Activated CD4-positive, alpha-beta T cell treated with anti-CD3 and anti-CD28 coated beads, Interleukin-2, amount 10 ng/mL, durations not matched to agents 24 days and 14 days (primary cell): Measurements from ENCODE around the gene CDK1. TPM values are rescaled to one million over a fixed set of nuclear protein-coding genes. Genes with fewer than 3 reads are reported as not detected.

Experiments
- DNase-seq: peaks from one replicate; pipeline ENCODE4 v3.0.0; 2022
- H3K27ac Mint-ChIP-seq: one replicate; pipeline ENCODE4 v1.8.0; 2022; ENCODE audit warnings: mild to moderate bottlenecking, mixed read lengths
- H3K27me3 Mint-ChIP-seq: one replicate; pipeline ENCODE4 v1.8.0; 2022; ENCODE audit warnings: mixed read lengths
- H3K36me3 Mint-ChIP-seq: one replicate; pipeline ENCODE4 v1.8.0; 2022; ENCODE audit warnings: low read depth, mild to moderate bottlenecking, mixed read lengths
- H3K4me1 Mint-ChIP-seq: one replicate; pipeline ENCODE4 v1.8.0; 2021; ENCODE audit warnings: mixed read lengths
- H3K4me3 Mint-ChIP-seq: one replicate; pipeline ENCODE4 v1.8.0; 2022; ENCODE audit warnings: mild to moderate bottlenecking, moderate library complexity, mixed read lengths
- H3K9me3 Mint-ChIP-seq: one replicate; pipeline ENCODE4 v1.8.0; 2021; ENCODE audit warnings: mixed read lengths
- intact Hi-C: fragments of 100-400 bp; cut with micrococcal nuclease; formaldehyde crosslinking; loops from one replicate; pipeline ENCODE4 v1.15.1; 2023
- total RNA-seq: library from RNA; stranded (reverse); gene quantifications from 2 replicates; pipeline ENCODE4 v1.2.3, GENCODE V29; 2022

CDK1 gene
- total RNA-seq, 1 donor from 2014 or later, result 105 TPM

- no peak overlapping the region for H3K27ac Mint-ChIP-seq
- no peaks in the 10 kb centered on the region for H3K27me3 Mint-ChIP-seq
- intact Hi-C loops, result no loop called here
- peaks cover 1% of the 10 kb centered on the region for H3K4me1 Mint-ChIP-seq
- no peaks in the 10 kb centered on the region for H3K9me3 Mint-ChIP-seq
- H3K36me3 Mint-ChIP-seq, result peaks cover 7% of the 10 kb centered on the region
- H3K4me3 Mint-ChIP-seq, result no peak overlapping the region
- no peak for DNase-seq
Observed at GRCh38 chr10:60808036-60808435, 29.8 kb downstream of the CDK1 start.

- Mint-ChIP-seq H3K9me3 (no peaks in the 10 kb centered on the region), H3K4me3 (no peak overlapping the region), H3K4me1 (no peaks in the 10 kb centered on the region), H3K36me3 (peaks cover 7% of the 10 kb centered on the region), H3K27me3 (no peaks in the 10 kb centered on the region), H3K27ac (no peak overlapping the region)
- intact Hi-C loops, result no loop called here
- no peak for DNase-seq
Observed at GRCh38 chr10:60809157-60809556, 30.9 kb downstream of the CDK1 start.

GRCh38 chr10:60810437-60811182 is 32.3 kb downstream of the CDK1 start:
- Mint-ChIP-seq H3K36me3 (peaks cover 2% of the 10 kb centered on the region), H3K4me3 (no peak overlapping the region), H3K27ac (no peak overlapping the region), H3K9me3 (no peaks in the 10 kb centered on the region), H3K4me1 (no peaks in the 10 kb centered on the region), H3K27me3 (no peaks in the 10 kb centered on the region)
- intact Hi-C loops, result no loop called here
- no peak for DNase-seq

- Mint-ChIP-seq H3K9me3 (no peaks in the 10 kb centered on the region), H3K36me3 (no peaks in the 10 kb centered on the region), H3K4me1 (peaks cover 9% of the 10 kb centered on the region), H3K4me3 (no peak overlapping the region), H3K27me3 (peaks cover 13% of the 10 kb centered on the region), H3K27ac (no peak overlapping the region)
- peak; percentile 82 for DNase-seq
- intact Hi-C loops, result loop anchor here (1.0 to 5.0 kb wide), 3 partner anchors 147 to 915 kb away; no protein-coding TSS in a partner anchor
Observed at GRCh38 chr10:60816628-60817397, 38.5 kb downstream of the CDK1 start.

GRCh38 chr10:60817398-60817805 is 39.1 kb downstream of the CDK1 start:
- Mint-ChIP-seq H3K27me3 (peaks cover 13% of the 10 kb centered on the region), H3K27ac (no peak overlapping the region), H3K4me1 (peaks cover 9% of the 10 kb centered on the region), H3K4me3 (no peak overlapping the region), H3K36me3 (no peaks in the 10 kb centered on the region), H3K9me3 (no peaks in the 10 kb centered on the region)
- peak; percentile 48 for DNase-seq
- intact Hi-C loops, result loop anchor here (5.0 kb wide), 1 partner anchor 915 kb away; no protein-coding TSS in a partner anchor

- intact Hi-C loops, result loop anchor here (5.0 kb wide), 1 partner anchor 914 kb away; no protein-coding TSS in a partner anchor
- Mint-ChIP-seq H3K27ac (no peak overlapping the region), H3K27me3 (peaks cover 13% of the 10 kb centered on the region), H3K9me3 (no peaks in the 10 kb centered on the region), H3K4me1 (peaks cover 9% of the 10 kb centered on the region), H3K36me3 (no peaks in the 10 kb centered on the region), H3K4me3 (no peak overlapping the region)
- DNase-seq, result no peak
Observed at GRCh38 chr10:60818134-60818770, 40.0 kb downstream of the CDK1 start.

GRCh38 chr10:60819271-60819670 is 41.0 kb downstream of the CDK1 start:
- intact Hi-C loops, result loop anchor here (5.0 kb wide), 1 partner anchor 913 kb away; no protein-coding TSS in a partner anchor
- no peak overlapping the region for H3K4me3 Mint-ChIP-seq
- no peaks in the 10 kb centered on the region for H3K36me3 Mint-ChIP-seq
- no peaks in the 10 kb centered on the region for H3K9me3 Mint-ChIP-seq
- no peak for DNase-seq
- no peak overlapping the region for H3K27ac Mint-ChIP-seq
- H3K4me1 Mint-ChIP-seq, result peaks cover 9% of the 10 kb centered on the region
- H3K27me3 Mint-ChIP-seq, result peaks cover 13% of the 10 kb centered on the region

- no peak overlapping the region for H3K4me3 Mint-ChIP-seq
- H3K9me3 Mint-ChIP-seq, result no peaks in the 10 kb centered on the region
- H3K36me3 Mint-ChIP-seq, result no peaks in the 10 kb centered on the region
- DNase-seq, result peak; percentile 54
- peaks cover 9% of the 10 kb centered on the region for H3K4me1 Mint-ChIP-seq
- intact Hi-C loops, result no loop called here
- H3K27ac Mint-ChIP-seq, result no peak overlapping the region
- peaks cover 18% of the 10 kb centered on the region for H3K27me3 Mint-ChIP-seq
Observed at GRCh38 chr10:60820093-60820754, 41.9 kb downstream of the CDK1 start.

GRCh38 chr10:60821656-60822055 is 43.4 kb downstream of the CDK1 start:
- Mint-ChIP-seq H3K27ac (no peak overlapping the region), H3K36me3 (no peaks in the 10 kb centered on the region), H3K9me3 (no peaks in the 10 kb centered on the region), H3K27me3 (peaks cover 26% of the 10 kb centered on the region), H3K4me3 (no peak overlapping the region), H3K4me1 (peaks cover 8% of the 10 kb centered on the region)
- intact Hi-C loops, result no loop called here
- no peak for DNase-seq

GRCh38 chr10:60822809-60823208 is 44.5 kb downstream of the CDK1 start:
- intact Hi-C loops, result no loop called here
- DNase-seq, result no peak
- Mint-ChIP-seq H3K27me3 (peaks cover 26% of the 10 kb centered on the region), H3K9me3 (no peaks in the 10 kb centered on the region), H3K36me3 (no peaks in the 10 kb centered on the region), H3K4me1 (peaks cover 11% of the 10 kb centered on the region), H3K27ac (no peak overlapping the region), H3K4me3 (no peak overlapping the region)

- no peaks in the 10 kb centered on the region for H3K9me3 Mint-ChIP-seq
- DNase-seq, result no peak
- peaks cover 15% of the 10 kb centered on the region for H3K4me1 Mint-ChIP-seq
- no peak overlapping the region for H3K27ac Mint-ChIP-seq
- peaks cover 24% of the 10 kb centered on the region for H3K27me3 Mint-ChIP-seq
- H3K36me3 Mint-ChIP-seq, result no peaks in the 10 kb centered on the region
- intact Hi-C loops, result no loop called here
- no peak overlapping the region for H3K4me3 Mint-ChIP-seq
Observed at GRCh38 chr10:60823324-60823723, 45.0 kb downstream of the CDK1 start.

GRCh38 chr10:60825520-60825919 is 47.2 kb downstream of the CDK1 start:
- no peak for DNase-seq
- Mint-ChIP-seq H3K9me3 (no peaks in the 10 kb centered on the region), H3K36me3 (no peaks in the 10 kb centered on the region), H3K4me3 (no peak overlapping the region), H3K4me1 (peaks cover 13% of the 10 kb centered on the region), H3K27ac (no peak overlapping the region), H3K27me3 (peaks cover 17% of the 10 kb centered on the region)
- intact Hi-C loops, result no loop called here

- Mint-ChIP-seq H3K4me1 (peaks cover 12% of the 10 kb centered on the region), H3K9me3 (no peaks in the 10 kb centered on the region), H3K36me3 (no peaks in the 10 kb centered on the region), H3K27me3 (peaks cover 23% of the 10 kb centered on the region), H3K27ac (no peak overlapping the region), H3K4me3 (no peak overlapping the region)
- DNase-seq, result no peak
- intact Hi-C loops, result no loop called here
Observed at GRCh38 chr10:60827791-60828488, 49.7 kb downstream of the CDK1 start.
